ENCODE results near the gene HCST.

DNA sequence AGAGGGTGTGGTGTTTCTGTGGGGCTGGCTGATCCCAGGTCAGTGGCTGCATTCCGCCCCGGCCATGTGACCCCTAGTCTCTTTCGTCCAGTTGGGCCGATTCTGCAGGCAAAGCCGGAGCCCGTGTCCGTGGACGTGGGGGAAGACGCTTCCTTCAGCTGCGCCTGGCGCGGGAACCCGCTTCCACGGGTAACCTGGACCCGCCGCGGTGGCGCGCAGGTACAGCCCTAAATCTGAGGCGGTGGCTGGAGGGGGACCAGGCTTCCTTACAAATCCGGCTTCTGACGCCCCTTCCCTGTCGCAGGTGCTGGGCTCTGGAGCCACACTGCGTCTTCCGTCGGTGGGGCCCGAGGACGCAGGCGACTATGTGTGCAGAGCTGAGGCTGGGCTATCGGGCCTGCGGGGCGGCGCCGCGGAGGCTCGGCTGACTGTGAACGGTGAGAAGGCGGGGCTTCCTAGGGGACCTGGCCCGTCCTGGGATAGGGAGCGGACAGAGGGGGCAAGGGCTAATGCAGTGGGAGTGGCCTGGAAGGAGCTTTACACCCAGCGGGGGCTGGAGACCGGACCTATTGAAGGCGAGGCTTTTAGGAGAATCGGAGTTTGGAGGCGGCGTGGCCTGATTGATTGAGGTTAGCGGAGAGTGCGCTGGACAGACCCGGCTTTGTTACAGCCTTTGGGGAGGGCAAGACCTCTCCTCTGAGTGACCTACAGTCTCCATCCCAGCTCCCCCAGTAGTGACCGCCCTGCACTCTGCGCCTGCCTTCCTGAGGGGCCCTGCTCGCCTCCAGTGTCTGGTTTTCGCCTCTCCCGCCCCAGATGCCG is 41.3 kb upstream of the HCST start:
- TF ChIP-seq, protein P1, sequence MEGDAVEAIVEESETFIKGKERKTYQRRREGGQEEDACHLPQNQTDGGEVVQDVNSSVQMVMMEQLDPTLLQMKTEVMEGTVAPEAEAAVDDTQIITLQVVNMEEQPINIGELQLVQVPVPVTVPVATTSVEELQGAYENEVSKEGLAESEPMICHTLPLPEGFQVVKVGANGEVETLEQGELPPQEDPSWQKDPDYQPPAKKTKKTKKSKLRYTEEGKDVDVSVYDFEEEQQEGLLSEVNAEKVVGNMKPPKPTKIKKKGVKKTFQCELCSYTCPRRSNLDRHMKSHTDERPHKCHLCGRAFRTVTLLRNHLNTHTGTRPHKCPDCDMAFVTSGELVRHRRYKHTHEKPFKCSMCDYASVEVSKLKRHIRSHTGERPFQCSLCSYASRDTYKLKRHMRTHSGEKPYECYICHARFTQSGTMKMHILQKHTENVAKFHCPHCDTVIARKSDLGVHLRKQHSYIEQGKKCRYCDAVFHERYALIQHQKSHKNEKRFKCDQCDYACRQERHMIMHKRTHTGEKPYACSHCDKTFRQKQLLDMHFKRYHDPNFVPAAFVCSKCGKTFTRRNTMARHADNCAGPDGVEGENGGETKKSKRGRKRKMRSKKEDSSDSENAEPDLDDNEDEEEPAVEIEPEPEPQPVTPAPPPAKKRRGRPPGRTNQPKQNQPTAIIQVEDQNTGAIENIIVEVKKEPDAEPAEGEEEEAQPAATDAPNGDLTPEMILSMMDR (IDR thresholded peaks at IDR 0.05; ENCODE audit: insufficient read depth, low read depth, low read length): no peak
- TF ChIP-seq EZH2 (IDR thresholded peaks at IDR 0.05; ENCODE audit: insufficient read depth, low read length): peak; percentile 64
